ENCODE measurements around the gene EXOC6B. TPM values are rescaled to one million over a fixed set of nuclear protein-coding genes. Genes with fewer than 3 reads are reported as not detected.

EXOC6B gene
- total RNA-seq = 10 to 100 TPM; 22.6 to 47.3 (median 32.5) TPM

- H3K4me1 ChIP-seq = peaks cover 10 to 18% of the 10 kb centered on the region in 2 donors
- intact Hi-C loops (cut with DNase I) = no loop called here
- H3K9me3 ChIP-seq = no peaks in the 10 kb centered on the region
- no peaks in the 10 kb centered on the region for H3K27me3 ChIP-seq
- DNase-seq = peak; percentile 92 to 94
- H3K27ac ChIP-seq = peak within 1 kb of the TSS; percentile 4 to 84 (median 66)
- TF ChIP-seq POLR2A (IDR thresholded peaks at IDR 0.05) = peak in 1 of 2 donors; percentile 86
- TF ChIP-seq CTCF (IDR thresholded peaks at IDR 0.05) = no peak
- H3K4me3 ChIP-seq (replicated peaks in 1 of 3) = peak within 1 kb of the TSS; percentile 27 to 75 (median 73)
- no peaks in the 10 kb centered on the region for H3K36me3 ChIP-seq
- WGBS, 2 donors = 0 to 2% methylated on average over 29 to 31 of the region's 71 CpGs
Measured at GRCh38 chr2:72825257-72826155, at the start of gene EXOC6B. Gene EXOC6B, minus strand, starts transcription at chr2:72826033.

GRCh38 chr2:72871880-72872279 is 46.0 kb upstream of the EXOC6B start:
- TF ChIP-seq CTCF (IDR thresholded peaks at IDR 0.05) (no peak), POLR2A (IDR thresholded peaks at IDR 0.05) (no peak)
- Histone ChIP-seq H3K9me3 (no peaks in the 10 kb centered on the region), H3K4me1 (no peaks in the 10 kb centered on the region), H3K4me3 (replicated peaks in 1 of 3) (no peak overlapping the region), H3K27me3 (no peaks in the 10 kb centered on the region), H3K36me3 (no peaks in the 10 kb centered on the region), H3K27ac (no peak overlapping the region)
- no peak for DNase-seq
- intact Hi-C loops (cut with DNase I) = no loop called here

GRCh38 chr2:72871060-72871459 is 45.2 kb upstream of the EXOC6B start:
- intact Hi-C loops (cut with DNase I) = no loop called here
- H3K27ac ChIP-seq = no peak overlapping the region
- no peaks in the 10 kb centered on the region for H3K9me3 ChIP-seq
- H3K27me3 ChIP-seq = no peaks in the 10 kb centered on the region
- WGBS, 2 donors = 60% methylated on average over 1 of the region's 1 CpG
- no peaks in the 10 kb centered on the region for H3K36me3 ChIP-seq
- no peaks in the 10 kb centered on the region for H3K4me1 ChIP-seq
- DNase-seq = no peak
- TF ChIP-seq POLR2A (IDR thresholded peaks at IDR 0.05) = no peak
- no peak overlapping the region for H3K4me3 ChIP-seq (replicated peaks in 1 of 3)

GRCh38 chr2:72864500-72864899 is 38.7 kb upstream of the EXOC6B start:
- Histone ChIP-seq H3K4me1 (peaks cover 0 to 5% of the 10 kb centered on the region in 2 donors), H3K27me3 (no peaks in the 10 kb centered on the region), H3K36me3 (no peaks in the 10 kb centered on the region), H3K9me3 (no peaks in the 10 kb centered on the region), H3K4me3 (replicated peaks in 1 of 3) (no peak overlapping the region), H3K27ac (no peak overlapping the region)
- intact Hi-C loops (cut with DNase I) = no loop called here
- DNase-seq = no peak
- WGBS, 2 donors = 40 to 59% methylated on average over 2 of the region's 2 CpGs
- TF ChIP-seq CTCF (IDR thresholded peaks at IDR 0.05) (no peak), POLR2A (IDR thresholded peaks at IDR 0.05) (no peak)

DNA sequence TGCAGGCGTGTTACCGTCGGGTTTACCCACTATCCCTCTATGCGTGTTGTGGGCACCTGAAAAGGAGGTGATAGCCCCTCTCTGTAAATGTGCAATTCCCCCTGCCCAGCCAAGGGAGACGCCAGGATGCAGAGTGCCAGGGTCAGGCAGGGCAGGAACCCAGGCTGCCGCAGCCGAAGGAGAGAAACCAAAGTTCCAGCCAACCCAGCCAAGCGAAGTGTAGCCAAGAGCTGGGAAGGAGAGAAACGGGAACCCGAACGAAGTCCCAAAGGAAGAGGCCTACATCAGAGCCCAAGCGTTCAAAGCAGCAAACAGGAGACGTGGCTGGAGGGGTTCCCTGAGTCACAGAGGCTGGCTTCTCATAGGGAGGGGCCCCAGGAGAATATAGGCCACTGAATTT is 37.2 kb upstream of the EXOC6B start:
- TF ChIP-seq POLR2A (IDR thresholded peaks at IDR 0.05) = no peak
- TF ChIP-seq CTCF (IDR thresholded peaks at IDR 0.05) = no peak
- WGBS, 2 donors = 25 to 39% methylated on average over 13 of the region's 13 CpGs
- no peak for DNase-seq
- no peak overlapping the region for H3K27ac ChIP-seq
- H3K9me3 ChIP-seq = no peaks in the 10 kb centered on the region
- intact Hi-C loops (cut with DNase I) = no loop called here
- no peak overlapping the region for H3K4me3 ChIP-seq (replicated peaks in 1 of 3)
- H3K27me3 ChIP-seq = no peaks in the 10 kb centered on the region
- no peaks in the 10 kb centered on the region for H3K36me3 ChIP-seq
- H3K4me1 ChIP-seq = peaks cover 0 to 5% of the 10 kb centered on the region in 2 donors
